ENCODE results near the gene VAMP5.
"Not testable (repeated sequence)": the region's sequence is repeated elsewhere in the genome, so short reads cannot be mapped to it uniquely, and the experiment has no call there.

The VAMP5 gene

GRCh38 chr2:85604133-85604444, 19.9 kb downstream of the VAMP5 start:
- not testable (repeated sequence) for DNase-seq

GRCh38 chr2:85604568-85605339, 20.5 kb downstream of the VAMP5 start:
- DNase-seq: no peak

- no peak for DNase-seq
These were observed 21.3 kb downstream of the VAMP5 start for GRCh38 chr2:85605406-85606115.

DNA sequence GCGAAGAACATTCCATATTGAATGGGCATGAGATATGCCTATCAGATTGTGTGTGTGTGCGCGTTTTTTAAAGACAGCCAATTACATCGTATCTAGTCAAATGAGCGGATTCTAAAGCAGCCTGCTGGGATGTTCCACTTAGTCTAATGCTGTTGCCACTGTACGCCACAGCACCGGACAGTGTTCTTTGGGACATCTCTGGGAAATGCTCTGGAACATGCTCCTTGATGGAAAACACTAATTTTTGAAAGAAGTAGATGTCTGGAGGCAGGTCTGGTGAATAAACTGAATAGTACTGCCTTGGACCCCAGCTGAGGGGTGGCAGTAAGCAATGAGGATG, 21.9 kb downstream of the VAMP5 start:
- no peak for DNase-seq

DNA sequence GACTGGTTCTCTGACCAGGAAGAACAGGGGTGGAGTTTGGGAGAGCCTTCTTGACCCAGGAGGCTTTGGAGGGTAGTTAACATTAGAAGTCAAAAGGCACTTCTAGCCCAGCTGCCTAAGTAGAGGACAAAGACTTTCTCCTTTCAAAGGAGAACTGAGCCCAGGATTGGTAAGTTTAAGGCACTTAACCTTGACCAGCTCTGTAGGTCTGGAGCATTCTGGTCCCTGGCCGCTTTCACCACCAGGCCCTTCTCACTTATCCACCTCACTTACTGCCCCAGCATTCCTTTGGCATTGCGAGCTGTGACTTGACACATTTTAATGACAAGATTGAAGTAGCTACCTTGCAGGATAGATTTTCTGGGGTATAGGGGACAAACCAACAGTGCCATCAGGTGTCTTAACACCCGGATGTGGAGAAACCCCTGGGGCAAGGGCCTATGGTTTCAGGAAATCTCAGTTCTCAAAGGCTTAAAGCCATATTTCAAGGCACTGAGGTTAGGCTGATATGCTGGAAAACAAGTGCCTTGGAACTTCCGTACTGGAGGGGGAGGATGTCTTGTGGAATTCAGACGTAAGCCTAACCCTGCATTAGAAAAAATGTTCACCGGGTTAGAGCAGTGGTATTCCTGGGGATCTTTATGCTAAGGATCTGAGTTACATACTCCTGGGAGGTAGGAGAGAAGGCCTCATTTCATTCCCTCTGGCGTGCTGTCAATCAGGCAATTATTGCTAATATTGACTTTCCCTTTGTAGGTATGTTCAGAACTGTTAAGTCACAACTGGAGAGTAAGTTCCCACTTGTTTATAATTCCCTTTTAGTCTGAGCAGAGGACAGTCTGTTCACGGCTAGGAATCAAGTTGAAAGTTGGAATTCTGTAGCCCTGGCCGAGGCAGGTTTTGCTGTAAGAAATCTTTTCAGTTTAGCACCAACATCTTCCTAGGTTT, 23.3 kb downstream of the VAMP5 start:
- DNase-seq: no peak

- no peak for DNase-seq
These were observed 27.0 kb downstream of the VAMP5 start for GRCh38 chr2:85611217-85611704.

GRCh38 chr2:85611705-85612587, 27.7 kb downstream of the VAMP5 start, which contains the start of gene C2orf68:
Gene C2orf68 (minus strand): TSS chr2:85612066. CDS start chr2:85611984, 82 bp downstream.
- peak; percentile 84 for DNase-seq

DNA sequence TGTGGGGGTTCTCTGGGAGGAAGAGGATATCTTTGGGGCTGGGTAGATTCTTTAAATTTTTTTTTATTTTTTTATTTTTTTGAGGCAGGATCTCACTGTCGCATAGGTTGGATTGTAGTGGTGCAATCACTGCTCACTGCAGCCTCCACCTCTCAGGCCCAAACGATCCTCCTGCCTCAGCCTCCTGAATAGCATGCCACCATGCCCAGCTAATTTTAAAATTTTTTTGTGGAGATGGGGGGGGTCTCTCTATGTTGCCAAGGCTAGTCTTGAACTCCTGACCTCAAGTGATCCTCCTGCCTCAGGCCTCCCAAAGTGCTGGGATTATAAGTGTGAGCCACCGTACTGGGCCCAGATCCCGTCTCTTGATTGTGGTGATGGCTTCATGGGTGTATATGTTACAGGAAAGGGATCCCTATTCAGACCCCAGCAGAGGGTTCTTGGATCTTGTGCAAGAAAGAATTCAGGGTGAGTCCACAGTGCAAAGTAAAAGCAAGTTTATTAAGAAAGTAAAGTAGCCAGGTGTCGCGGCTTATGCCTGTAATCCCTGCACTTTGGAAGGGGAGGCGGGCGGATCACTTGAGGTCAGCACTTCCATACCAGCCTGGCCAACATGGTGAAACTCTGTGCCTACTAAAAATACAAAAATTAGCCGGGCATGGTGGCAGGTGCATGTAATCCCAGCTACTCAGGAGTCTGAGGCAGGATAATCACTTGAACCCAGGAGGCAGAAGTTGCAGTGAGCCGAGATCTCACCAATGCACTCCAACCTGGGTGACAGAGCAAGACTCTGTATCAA, 29.7 kb downstream of the VAMP5 start:
- no peak for DNase-seq

DNA sequence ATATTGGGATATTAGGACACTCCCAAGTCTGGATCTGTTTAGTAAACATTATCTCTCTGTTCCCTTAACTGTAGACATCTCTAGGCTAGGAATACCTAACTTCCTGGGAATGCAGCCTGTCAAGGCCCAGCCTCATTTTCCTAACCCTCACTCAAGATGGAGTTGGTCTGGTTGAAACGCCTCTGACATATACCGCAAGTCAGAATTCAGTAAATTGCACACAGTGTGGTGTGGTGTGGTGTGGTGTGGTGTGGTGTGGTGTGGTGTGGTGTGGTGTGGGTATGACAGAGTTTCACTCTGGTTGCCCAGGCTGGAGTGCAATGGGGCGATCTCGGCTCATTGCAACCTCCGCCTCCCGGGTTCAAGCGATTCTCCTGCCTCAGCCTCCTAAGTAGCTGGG, 30.5 kb downstream of the VAMP5 start:
- DNase-seq: not testable (repeated sequence)

DNA sequence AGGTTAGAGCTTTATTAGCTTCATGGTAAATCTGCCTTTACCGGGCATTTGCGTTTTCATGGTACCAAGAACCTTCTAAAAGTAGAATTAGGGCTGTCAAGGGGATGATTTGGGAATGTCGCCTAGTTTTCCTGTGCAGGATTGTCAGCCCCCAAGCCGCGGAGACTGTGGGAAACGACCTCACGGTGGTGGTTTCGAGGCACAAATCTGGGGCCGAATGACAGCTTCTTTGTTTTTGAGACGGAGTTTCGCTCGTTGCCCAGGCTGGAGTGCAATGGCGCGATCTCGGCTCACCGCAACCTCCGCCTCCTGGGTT, 31.1 kb downstream of the VAMP5 start:
- no peak for DNase-seq

DNA sequence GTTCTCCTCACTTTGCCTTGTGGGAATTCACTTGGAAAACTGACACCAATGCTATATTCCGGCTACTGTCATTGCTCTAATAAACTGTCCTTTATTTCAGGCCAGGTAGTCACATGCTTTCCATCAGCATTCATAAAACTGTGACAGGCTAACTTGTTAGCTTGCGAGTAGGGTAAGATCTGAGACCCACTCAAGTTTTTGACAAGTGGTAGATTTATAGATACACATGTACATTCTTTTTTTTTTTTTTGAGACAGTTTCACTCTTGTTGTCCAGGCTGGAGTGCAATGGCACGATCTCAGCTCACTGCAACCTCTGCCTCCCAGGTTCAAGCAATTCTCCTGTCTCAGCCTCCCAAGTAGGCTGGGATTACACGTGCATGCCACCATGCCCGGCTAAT, 33.5 kb downstream of the VAMP5 start:
- DNase-seq: not testable (repeated sequence)

DNA sequence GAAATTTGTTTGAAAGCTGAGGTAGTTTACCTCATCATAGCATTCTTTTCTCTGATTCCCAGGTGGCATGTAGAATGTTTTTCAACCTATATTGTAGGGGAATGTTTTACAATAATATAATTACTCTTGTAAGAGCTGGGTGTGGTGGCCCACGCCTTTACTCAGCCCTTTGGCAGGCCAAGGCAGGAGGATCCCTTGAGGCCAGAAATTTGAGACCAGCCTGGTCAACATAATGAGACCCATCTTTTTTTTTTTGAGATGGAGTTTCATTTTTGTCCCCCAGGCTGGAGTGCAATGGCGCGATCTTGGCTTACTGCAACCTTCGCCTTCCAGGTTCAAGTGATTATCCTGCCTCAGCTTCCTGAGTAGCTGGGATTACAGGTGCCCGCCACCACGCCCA, 35.4 kb downstream of the VAMP5 start:
- no peak for DNase-seq

DNA sequence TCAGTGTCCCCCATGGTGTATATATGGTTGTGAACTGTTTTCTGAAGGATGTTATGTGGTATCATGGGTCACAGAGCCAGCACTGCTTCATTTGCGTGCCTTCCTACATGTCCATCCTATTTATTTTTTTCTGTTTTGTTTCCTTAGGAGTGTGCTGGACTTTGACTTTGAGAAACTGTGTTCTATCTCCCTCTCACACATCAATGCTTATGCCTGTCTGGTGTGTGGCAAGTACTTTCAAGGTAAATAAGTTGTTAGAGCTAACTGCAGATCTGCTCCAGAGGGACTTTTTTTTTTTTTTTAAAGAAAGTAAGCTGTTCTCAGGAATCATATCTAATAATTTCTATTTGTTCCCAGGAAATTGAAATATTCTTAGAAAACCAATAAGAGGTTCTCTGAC, 37.1 kb downstream of the VAMP5 start:
- DNase-seq: no peak

DNA sequence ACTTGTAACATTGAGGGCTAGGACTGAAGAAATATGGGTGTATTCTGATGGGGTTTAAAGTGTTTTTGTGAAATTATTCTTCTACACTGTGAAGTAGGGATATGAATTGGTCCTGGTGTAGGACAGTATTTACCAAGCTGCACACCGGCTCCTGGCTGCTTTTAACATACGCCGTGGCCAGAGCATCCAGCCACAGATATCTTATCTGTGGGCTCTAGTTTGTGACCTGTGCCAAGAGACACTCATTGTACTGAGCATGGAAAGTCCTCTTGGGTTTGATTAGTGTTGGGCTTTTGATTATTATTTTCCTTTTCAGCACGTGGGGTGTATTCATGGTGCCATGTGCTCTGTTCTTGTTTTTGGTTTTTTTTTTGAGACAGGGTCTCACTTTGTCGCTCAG, 39.8 kb downstream of the VAMP5 start:
- DNase-seq: no peak

GRCh38 chr2:85628658-85629057, 44.4 kb downstream of the VAMP5 start:
- no peak for DNase-seq

DNA sequence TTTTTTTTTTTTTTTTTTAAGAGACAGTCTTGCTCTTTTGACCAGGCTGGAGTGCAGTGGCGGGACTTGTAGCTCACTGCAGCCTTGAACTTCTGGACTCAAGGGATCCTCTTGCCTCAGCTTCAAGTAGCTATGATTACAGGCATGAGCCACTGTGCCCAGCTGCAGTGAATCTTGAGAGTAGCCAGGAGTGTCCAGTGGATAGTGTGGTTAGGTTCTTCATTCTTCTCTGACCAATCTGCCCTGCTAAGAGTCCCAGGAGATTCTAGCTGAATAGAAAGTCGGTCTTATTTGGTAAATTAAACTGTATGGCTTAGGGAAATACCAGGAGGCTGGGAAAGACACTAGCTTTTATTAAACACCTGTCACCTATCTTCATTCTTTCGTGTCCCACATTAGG, 47.1 kb downstream of the VAMP5 start:
- DNase-seq: no peak

- DNase-seq: no peak
These were observed 50.8 kb downstream of the VAMP5 start for GRCh38 chr2:85635011-85635410.

- DNase-seq: no peak
These were observed 51.4 kb downstream of the VAMP5 start for GRCh38 chr2:85635636-85636035.

- no peak for DNase-seq
These were observed 58.5 kb downstream of the VAMP5 start for GRCh38 chr2:85642725-85643124.

All from activated CD4-positive, CD25-positive, alpha-beta regulatory T cell treated with anti-CD3 and anti-CD28 coated beads, Interleukin-2, amount 50 U/mL, for 72 hours (primary cell).